Endometrial microvascular endothelial cells (primary cell): ENCODE measurements around the gene SMARCAL1. TPM values are rescaled to one million over a fixed set of nuclear protein-coding genes. Genes with fewer than 3 reads are reported as not detected.

Experiments used
- in situ Hi-C: cut with HindIII; loops from 2 replicates; pipeline ENCODE4 v1.10.0; 2017; ENCODE audit warnings: low sequenced_read_pairs, low pct_unique_long_range_greater_than_20kb; ENCODE audit errors: inconsistent ontology term
- total RNA-seq: library from RNA; depleted of rRNA; stranded (reverse); fragments of >200 nt; gene quantifications from one replicate; pipeline ENCODE4 v1.2.3, GENCODE V29; 2015; ENCODE audit errors: inconsistent ontology term

Gene SMARCAL1
- total RNA-seq, 1 donor from 2014 or later, result 24.0 TPM

- in situ Hi-C loops, result no loop called here
Observed at GRCh38 chr2:216424274-216424673, 12.0 kb downstream of the SMARCAL1 start.

- in situ Hi-C loops, result no loop called here
Observed at GRCh38 chr2:216425008-216425787, 12.9 kb downstream of the SMARCAL1 start.

GRCh38 chr2:216426166-216426777 is 14.0 kb downstream of the SMARCAL1 start:
- in situ Hi-C loops, result no loop called here

- in situ Hi-C loops, result no loop called here
Observed at GRCh38 chr2:216426938-216427337, 14.7 kb downstream of the SMARCAL1 start.

GRCh38 chr2:216428618-216429350 is 16.5 kb downstream of the SMARCAL1 start:
- in situ Hi-C loops, result no loop called here

- in situ Hi-C loops, result no loop called here
Observed at GRCh38 chr2:216429428-216429827, 17.1 kb downstream of the SMARCAL1 start.

- in situ Hi-C loops, result no loop called here
Observed at GRCh38 chr2:216430811-216431530, 18.7 kb downstream of the SMARCAL1 start.

- in situ Hi-C loops, result no loop called here
Observed at GRCh38 chr2:216431531-216431856, 19.2 kb downstream of the SMARCAL1 start.

GRCh38 chr2:216436383-216436782 is 24.1 kb downstream of the SMARCAL1 start:
- in situ Hi-C loops, result no loop called here

- in situ Hi-C loops, result no loop called here
Observed at GRCh38 chr2:216441308-216442010, 29.2 kb downstream of the SMARCAL1 start.

- in situ Hi-C loops, result no loop called here
Observed at GRCh38 chr2:216445501-216445900, 33.2 kb downstream of the SMARCAL1 start.

GRCh38 chr2:216446343-216446742 is 34.1 kb downstream of the SMARCAL1 start:
- in situ Hi-C loops, result no loop called here

- in situ Hi-C loops, result no loop called here
Observed at GRCh38 chr2:216447293-216447692, 35.0 kb downstream of the SMARCAL1 start.

- in situ Hi-C loops, result no loop called here
Observed at GRCh38 chr2:216448829-216449228, 36.5 kb downstream of the SMARCAL1 start.

- in situ Hi-C loops, result no loop called here
Observed at GRCh38 chr2:216450346-216450745, 38.1 kb downstream of the SMARCAL1 start.

- in situ Hi-C loops, result no loop called here
Observed at GRCh38 chr2:216450784-216451183, 38.5 kb downstream of the SMARCAL1 start.

- in situ Hi-C loops, result no loop called here
Observed at GRCh38 chr2:216453955-216454614, 41.8 kb downstream of the SMARCAL1 start.

GRCh38 chr2:216463148-216463547 is 50.9 kb downstream of the SMARCAL1 start:
- in situ Hi-C loops, result no loop called here
